SK-N-SH treated with all-trans-retinoic acid at 6 μM for 48 hours (cell line): Measurements from ENCODE around the gene ALOX15B.
"Not testable (repeated sequence)": the region's sequence is repeated elsewhere in the genome, so short reads cannot be mapped to it uniquely, and the experiment has no call there.

Experiments
- BACH2 ChIP-seq: fragments of 250-450 bp; sonication (Bioruptor Pico); IDR thresholded peaks from 2 replicates; pipeline ENCODE4 v1.9.0; 2021; ENCODE audit warnings: mild to moderate bottlenecking, borderline replicate concordance
- ESRRG ChIP-seq: fragments of 250-450 bp; sonication (Bioruptor Pico); IDR thresholded peaks from 2 replicates; pipeline ENCODE4 v1.6.1; 2021; ENCODE audit warnings: mild to moderate bottlenecking
- GLIS3 ChIP-seq: fragments of 250-450 bp; sonication (Bioruptor Pico); IDR thresholded peaks from 2 replicates; pipeline ENCODE4 v1.5.0; 2020; ENCODE audit warnings: mild to moderate bottlenecking, moderate library complexity
- OSR1 ChIP-seq: fragments of 250-450 bp; sonication (Bioruptor Pico); IDR thresholded peaks from 2 replicates; pipeline ENCODE4 v1.8.0; 2022; ENCODE audit warnings: moderate library complexity, mild to moderate bottlenecking, inconsistent platforms
- RARB ChIP-seq: fragments of 250-450 bp; sonication (Bioruptor Pico); IDR thresholded peaks from 2 replicates; pipeline ENCODE4 v1.8.0; 2021; ENCODE audit warnings: mild to moderate bottlenecking, moderate library complexity
- ZFP3 ChIP-seq: fragments of 250-450 bp; sonication (Bioruptor Pico); IDR thresholded peaks from 2 replicates; pipeline ENCODE4 v1.5.0; 2020; ENCODE audit warnings: mild to moderate bottlenecking, moderate library complexity
- ZNF565 ChIP-seq: fragments of 450-650 bp; formaldehyde crosslinking; conservative IDR thresholded peaks from 2 replicates; pipeline ENCODE4 v1.5.0; 2020; ENCODE audit warnings: low read depth, mild to moderate bottlenecking, moderate library complexity
- ZNF8 ChIP-seq: fragments of 450-650 bp; formaldehyde crosslinking; IDR thresholded peaks from 2 replicates; pipeline ENCODE4 v1.5.0; 2020; ENCODE audit warnings: mild to moderate bottlenecking, moderate library complexity
- TF ChIP-seq, protein P1 (sequence below): fragments of 250-450 bp; sonication (Bioruptor Pico); IDR thresholded peaks from 2 replicates; pipeline ENCODE4 v1.8.0; 2020; ENCODE audit warnings: mild to moderate bottlenecking, moderate library complexity, borderline replicate concordance
- TF ChIP-seq, protein P2 (sequence below): fragments of 250-450 bp; sonication (Bioruptor Pico); IDR thresholded peaks from 2 replicates; pipeline ENCODE4 v1.5.1; 2021; ENCODE audit warnings: mild to moderate bottlenecking, moderate library complexity
- TF ChIP-seq, protein P3 (sequence below): fragments of 250-450 bp; sonication (Bioruptor Pico); IDR thresholded peaks from 2 replicates; pipeline ENCODE4 v1.5.1; 2020; ENCODE audit warnings: low read depth, mild to moderate bottlenecking, moderate library complexity

DNA sequence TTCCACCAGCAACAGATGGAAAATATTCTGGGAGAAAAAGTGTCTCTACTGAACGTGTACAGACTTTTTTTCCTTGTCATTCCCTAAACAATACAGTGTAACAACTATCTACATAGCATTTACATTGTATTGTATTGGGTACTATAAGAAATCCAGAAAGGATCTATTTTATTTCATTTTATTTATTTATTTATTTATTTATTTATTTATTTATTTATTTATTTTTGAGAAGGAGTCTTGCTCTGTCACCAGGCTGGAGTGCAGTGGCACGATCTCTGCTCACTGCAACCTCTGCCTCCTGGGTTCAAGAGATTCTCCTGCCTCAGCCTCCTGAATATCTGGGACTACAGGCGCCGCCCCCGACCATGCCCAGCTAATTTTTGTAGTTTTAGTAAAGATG, 39.1 kb downstream of the ALOX15B start:
- TF ChIP-seq BACH2 (CRISPR knock-in tag); ZNF8; OSR1; ZFP3 (CRISPR knock-in tag); GLIS3 (CRISPR knock-in tag); ESRRG (CRISPR knock-in tag); RARB; ZNF565 (CRISPR knock-in tag): not testable (repeated sequence)
- TF ChIP-seq, protein P1, sequence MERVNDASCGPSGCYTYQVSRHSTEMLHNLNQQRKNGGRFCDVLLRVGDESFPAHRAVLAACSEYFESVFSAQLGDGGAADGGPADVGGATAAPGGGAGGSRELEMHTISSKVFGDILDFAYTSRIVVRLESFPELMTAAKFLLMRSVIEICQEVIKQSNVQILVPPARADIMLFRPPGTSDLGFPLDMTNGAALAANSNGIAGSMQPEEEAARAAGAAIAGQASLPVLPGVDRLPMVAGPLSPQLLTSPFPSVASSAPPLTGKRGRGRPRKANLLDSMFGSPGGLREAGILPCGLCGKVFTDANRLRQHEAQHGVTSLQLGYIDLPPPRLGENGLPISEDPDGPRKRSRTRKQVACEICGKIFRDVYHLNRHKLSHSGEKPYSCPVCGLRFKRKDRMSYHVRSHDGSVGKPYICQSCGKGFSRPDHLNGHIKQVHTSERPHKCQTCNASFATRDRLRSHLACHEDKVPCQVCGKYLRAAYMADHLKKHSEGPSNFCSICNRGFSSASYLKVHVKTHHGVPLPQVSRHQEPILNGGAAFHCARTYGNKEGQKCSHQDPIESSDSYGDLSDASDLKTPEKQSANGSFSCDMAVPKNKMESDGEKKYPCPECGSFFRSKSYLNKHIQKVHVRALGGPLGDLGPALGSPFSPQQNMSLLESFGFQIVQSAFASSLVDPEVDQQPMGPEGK, result not testable (repeated sequence)
- TF ChIP-seq, protein P2, sequence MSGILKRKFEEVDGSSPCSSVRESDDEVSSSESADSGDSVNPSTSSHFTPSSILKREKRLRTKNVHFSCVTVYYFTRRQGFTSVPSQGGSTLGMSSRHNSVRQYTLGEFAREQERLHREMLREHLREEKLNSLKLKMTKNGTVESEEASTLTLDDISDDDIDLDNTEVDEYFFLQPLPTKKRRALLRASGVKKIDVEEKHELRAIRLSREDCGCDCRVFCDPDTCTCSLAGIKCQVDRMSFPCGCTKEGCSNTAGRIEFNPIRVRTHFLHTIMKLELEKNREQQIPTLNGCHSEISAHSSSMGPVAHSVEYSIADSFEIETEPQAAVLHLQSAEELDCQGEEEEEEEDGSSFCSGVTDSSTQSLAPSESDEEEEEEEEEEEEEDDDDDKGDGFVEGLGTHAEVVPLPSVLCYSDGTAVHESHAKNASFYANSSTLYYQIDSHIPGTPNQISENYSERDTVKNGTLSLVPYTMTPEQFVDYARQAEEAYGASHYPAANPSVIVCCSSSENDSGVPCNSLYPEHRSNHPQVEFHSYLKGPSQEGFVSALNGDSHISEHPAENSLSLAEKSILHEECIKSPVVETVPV (CRISPR knock-in tag), result not testable (repeated sequence)
- TF ChIP-seq, protein P3, sequence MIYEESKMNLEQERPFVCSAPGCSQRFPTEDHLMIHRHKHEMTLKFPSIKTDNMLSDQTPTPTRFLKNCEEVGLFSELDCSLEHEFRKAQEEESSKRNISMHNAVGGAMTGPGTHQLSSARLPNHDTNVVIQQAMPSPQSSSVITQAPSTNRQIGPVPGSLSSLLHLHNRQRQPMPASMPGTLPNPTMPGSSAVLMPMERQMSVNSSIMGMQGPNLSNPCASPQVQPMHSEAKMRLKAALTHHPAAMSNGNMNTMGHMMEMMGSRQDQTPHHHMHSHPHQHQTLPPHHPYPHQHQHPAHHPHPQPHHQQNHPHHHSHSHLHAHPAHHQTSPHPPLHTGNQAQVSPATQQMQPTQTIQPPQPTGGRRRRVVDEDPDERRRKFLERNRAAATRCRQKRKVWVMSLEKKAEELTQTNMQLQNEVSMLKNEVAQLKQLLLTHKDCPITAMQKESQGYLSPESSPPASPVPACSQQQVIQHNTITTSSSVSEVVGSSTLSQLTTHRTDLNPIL (CRISPR knock-in tag), result not testable (repeated sequence)
